Measurements from ENCODE around the gene SRGAP2.
"Not testable (repeated sequence)": the region's sequence is repeated elsewhere in the genome, so short reads cannot be mapped to it uniquely, and the experiment has no call there.

- TF ChIP-seq, protein P1, sequence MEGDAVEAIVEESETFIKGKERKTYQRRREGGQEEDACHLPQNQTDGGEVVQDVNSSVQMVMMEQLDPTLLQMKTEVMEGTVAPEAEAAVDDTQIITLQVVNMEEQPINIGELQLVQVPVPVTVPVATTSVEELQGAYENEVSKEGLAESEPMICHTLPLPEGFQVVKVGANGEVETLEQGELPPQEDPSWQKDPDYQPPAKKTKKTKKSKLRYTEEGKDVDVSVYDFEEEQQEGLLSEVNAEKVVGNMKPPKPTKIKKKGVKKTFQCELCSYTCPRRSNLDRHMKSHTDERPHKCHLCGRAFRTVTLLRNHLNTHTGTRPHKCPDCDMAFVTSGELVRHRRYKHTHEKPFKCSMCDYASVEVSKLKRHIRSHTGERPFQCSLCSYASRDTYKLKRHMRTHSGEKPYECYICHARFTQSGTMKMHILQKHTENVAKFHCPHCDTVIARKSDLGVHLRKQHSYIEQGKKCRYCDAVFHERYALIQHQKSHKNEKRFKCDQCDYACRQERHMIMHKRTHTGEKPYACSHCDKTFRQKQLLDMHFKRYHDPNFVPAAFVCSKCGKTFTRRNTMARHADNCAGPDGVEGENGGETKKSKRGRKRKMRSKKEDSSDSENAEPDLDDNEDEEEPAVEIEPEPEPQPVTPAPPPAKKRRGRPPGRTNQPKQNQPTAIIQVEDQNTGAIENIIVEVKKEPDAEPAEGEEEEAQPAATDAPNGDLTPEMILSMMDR (tag by site-specific recombination; IDR thresholded peaks at IDR 0.05): not testable (repeated sequence)
- not testable (repeated sequence) for TF ChIP-seq ZNF133 (tag by site-specific recombination; IDR thresholded peaks at IDR 0.05); ZNF24 (tag by site-specific recombination; IDR thresholded peaks at IDR 0.05); YY1 (tag by site-specific recombination; IDR thresholded peaks at IDR 0.05); ZNF629 (tag by site-specific recombination; IDR thresholded peaks at IDR 0.05); HOXD13 (CRISPR knock-in tag; IDR thresholded peaks at IDR 0.05; ENCODE audit: borderline replicate concordance); ZEB2 (tag by site-specific recombination; IDR thresholded peaks at IDR 0.05); ZNF843 (tag by site-specific recombination; IDR thresholded peaks at IDR 0.05); ZNF274 (IDR thresholded peaks at IDR 0.05; ENCODE audit: low read length); ZNF274 (tag by site-specific recombination; IDR thresholded peaks at IDR 0.05; ENCODE audit: borderline replicate concordance); ZBTB7A (tag by site-specific recombination; IDR thresholded peaks at IDR 0.05; ENCODE audit: low read depth)
- TF ChIP-seq, protein P2, sequence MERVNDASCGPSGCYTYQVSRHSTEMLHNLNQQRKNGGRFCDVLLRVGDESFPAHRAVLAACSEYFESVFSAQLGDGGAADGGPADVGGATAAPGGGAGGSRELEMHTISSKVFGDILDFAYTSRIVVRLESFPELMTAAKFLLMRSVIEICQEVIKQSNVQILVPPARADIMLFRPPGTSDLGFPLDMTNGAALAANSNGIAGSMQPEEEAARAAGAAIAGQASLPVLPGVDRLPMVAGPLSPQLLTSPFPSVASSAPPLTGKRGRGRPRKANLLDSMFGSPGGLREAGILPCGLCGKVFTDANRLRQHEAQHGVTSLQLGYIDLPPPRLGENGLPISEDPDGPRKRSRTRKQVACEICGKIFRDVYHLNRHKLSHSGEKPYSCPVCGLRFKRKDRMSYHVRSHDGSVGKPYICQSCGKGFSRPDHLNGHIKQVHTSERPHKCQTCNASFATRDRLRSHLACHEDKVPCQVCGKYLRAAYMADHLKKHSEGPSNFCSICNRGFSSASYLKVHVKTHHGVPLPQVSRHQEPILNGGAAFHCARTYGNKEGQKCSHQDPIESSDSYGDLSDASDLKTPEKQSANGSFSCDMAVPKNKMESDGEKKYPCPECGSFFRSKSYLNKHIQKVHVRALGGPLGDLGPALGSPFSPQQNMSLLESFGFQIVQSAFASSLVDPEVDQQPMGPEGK (tag by site-specific recombination; IDR thresholded peaks at IDR 0.05): not testable (repeated sequence)
- TF ChIP-seq, protein P3, sequence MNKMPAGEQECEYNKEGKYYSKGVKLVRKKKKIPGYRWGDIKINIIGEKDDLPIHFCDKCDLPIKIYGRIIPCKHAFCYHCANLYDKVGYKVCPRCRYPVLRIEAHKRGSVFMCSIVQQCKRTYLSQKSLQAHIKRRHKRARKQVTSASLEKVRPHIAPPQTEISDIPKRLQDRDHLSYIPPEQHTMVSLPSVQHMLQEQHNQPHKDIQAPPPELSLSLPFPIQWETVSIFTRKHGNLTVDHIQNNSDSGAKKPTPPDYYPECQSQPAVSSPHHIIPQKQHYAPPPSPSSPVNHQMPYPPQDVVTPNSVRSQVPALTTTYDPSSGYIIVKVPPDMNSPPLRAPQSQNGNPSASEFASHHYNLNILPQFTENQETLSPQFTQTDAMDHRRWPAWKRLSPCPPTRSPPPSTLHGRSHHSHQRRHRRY (tag by site-specific recombination; IDR thresholded peaks at IDR 0.05): not testable (repeated sequence)
- TF ChIP-seq, protein P4, sequence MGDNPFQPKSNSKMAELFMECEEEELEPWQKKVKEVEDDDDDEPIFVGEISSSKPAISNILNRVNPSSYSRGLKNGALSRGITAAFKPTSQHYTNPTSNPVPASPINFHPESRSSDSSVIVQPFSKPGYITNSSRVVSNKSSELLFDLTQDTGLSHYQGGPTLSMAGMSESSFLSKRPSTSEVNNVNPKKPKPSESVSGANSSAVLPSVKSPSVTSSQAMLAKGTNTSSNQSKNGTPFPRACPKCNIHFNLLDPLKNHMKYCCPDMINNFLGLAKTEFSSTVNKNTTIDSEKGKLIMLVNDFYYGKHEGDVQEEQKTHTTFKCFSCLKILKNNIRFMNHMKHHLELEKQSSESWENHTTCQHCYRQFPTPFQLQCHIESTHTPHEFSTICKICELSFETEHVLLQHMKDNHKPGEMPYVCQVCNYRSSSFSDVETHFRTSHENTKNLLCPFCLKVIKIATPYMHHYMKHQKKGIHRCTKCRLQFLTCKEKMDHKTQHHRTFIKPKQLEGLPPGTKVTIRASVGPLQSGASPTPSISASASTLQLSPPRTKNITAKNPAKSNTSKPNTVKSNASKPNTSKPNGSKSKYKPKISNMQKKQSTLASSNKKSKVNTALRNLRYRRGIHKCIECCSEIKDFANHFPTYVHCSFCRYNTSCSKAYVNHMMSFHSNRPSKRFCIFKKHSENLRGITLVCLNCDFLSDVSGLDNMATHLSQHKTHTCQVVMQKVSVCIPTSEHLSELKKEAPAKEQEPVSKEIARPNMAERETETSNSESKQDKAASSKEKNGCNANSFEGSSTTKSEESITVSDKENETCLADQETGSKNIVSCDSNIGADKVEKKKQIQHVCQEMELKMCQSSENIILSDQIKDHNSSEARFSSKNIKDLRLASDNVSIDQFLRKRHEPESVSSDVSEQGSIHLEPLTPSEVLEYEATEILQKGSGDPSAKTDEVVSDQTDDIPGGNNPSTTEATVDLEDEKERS (tag by site-specific recombination; IDR thresholded peaks at IDR 0.05): not testable (repeated sequence)
These were observed 14.9 kb downstream of the SRGAP2 start for GRCh38 chr1:206218285-206218684.

All from HEK293 (cell line).